GM18868 (cell line): ENCODE data around the gene AIRE.
A peak's percentile ranks its signal among the peaks of the same experiment; 100 is the strongest.
"Not testable (repeated sequence)": the region's sequence is repeated elsewhere in the genome, so short reads cannot be mapped to it uniquely, and the experiment has no call there.

ENCODE experiments used
- ATAC-seq: cut with Tn5 transposase; IDR thresholded peaks from one replicate; pipeline ENCODE4 v1.9.1; 2021; ENCODE audit warnings: mild to moderate bottlenecking, moderate library complexity; ENCODE audit not compliant: unreplicated experiment

Gene AIRE

DNA sequence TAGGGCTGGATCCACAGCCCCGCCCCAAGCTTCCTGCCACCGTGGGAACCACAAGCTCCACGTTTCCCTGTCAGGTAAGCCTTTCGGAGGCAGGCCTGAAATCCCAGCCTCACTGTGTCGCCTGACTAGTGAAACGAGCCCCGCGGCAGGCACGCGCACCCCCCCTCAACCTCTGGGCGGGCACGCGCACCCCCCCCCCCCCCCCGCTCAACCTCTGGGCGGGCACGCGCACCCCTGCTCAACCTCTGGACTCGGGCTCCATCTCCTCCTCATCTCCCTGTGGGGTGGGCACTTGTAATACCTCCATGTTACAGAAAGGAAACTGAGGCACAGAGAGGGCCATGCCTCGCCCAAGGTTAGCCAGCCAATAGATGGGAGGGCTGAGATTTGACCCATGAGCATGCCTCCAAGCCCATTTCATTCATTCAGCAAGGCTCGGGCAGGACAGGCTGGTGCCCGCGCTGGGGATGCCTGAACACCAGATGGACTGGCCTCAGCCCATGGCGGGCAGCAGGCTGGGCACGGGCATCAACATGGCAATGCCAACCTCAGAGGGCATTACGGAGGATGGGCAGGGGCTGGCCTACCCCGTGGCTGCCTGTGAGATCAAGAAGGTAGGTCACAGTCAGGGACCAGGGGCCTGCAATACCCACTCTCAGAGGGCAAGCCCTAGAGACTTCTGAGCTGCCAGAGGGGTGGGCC, 48.8 kb downstream of the AIRE start:
- no peak for ATAC-seq

DNA sequence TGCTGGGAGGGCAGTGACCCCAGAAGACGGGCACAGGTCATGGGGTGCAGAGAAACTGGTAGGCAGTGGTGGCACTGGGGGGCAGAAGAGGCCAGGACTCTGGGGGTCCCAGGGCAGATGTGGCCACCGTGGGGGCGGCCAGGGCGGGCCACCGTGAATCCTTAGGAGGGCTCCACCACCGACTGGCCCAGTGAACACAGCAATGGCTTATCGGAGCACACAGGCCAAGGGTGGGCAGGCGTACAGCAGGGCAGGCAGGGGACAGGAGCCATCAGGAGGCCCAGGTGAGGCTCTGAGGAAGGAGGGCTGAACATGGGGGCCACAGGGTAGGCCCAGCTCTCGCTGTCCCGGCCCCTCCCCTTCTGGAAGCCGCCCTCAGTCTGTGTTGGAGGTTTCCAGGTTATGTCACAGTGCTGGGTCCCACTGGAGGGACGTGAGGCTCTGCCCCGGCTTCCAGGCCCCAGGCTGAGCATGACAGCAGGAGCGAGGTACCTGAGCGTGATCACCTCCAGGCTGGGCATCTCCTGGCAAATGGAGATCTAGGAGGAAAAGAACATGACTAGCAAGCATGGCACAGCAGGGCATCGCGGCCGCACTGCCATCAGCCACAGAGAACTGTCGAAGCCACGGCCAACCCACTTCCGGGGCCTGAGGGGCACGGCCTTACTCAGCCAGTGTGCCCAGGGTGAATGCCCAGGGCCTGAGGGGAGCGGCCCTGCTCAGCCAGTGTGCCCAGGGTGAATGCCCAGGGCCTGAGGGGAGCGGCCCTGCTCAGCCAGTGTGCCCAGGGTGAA, 49.8 kb downstream of the AIRE start:
- ATAC-seq, result no peak

DNA sequence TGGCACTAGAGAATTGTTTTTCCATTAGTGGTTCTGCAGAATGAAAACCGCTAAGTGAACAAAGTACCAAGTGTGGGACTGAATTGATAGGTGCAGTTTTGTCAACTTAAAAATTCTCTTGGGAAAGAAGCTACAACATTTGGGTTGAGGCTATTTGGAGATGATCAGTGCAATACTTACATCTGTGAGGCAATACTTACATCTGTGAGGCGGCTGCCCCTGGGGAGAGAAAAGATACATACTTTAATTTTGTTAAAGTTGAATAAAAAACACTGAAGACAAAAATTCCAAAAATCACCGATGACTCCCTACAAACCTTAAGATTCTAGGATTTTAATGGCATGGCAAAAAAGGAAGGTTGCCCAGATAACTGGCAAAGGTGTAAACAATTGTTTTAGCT, 51.8 kb downstream of the AIRE start:
- no peak for ATAC-seq

DNA sequence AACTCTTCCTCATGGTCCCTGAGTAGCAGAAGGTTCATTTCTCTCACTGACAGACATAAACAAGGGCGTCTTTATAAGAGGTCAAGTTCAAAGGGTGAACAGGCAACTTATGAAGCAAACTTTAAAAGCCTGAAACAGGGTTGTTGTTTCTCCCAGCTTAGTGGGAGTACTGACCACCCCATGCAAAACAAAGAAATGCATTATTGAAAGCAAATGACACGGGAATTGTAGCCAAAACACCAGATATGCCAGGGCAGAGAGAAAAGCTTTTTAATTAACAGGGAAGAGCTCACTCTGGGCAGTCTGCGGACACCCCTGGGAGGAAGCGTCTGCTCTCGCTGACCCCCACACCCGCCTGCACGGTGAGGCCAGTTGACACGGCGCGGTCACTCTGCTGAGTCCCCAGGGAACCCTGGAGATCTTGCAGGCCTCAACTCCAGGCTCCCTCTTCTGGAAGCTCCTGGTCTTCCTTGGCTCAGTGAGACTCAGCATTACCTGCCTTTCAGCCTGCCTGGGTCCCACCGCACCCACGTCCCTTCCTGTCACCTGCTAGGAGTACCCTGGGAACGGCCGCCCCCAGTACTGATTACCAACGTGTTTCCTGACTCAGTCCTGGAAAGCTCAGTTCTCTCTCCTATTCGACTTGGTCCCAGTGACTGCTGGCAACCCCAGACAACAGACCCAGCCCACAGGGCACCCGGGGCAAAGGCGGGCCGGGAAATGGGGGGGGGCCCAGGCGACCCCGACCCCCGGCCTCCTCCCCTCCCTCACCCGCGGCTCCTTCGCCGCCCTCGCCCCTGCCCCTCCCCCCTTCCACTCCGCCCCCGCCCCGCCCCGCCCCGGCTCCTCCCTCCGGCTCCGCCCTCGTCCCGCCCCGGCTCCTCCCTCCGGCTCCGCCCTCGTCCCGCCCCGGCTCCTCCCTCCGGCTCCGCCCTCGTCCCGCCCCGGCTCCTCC, 52.5 kb downstream of the AIRE start:
- no peak for ATAC-seq

DNA sequence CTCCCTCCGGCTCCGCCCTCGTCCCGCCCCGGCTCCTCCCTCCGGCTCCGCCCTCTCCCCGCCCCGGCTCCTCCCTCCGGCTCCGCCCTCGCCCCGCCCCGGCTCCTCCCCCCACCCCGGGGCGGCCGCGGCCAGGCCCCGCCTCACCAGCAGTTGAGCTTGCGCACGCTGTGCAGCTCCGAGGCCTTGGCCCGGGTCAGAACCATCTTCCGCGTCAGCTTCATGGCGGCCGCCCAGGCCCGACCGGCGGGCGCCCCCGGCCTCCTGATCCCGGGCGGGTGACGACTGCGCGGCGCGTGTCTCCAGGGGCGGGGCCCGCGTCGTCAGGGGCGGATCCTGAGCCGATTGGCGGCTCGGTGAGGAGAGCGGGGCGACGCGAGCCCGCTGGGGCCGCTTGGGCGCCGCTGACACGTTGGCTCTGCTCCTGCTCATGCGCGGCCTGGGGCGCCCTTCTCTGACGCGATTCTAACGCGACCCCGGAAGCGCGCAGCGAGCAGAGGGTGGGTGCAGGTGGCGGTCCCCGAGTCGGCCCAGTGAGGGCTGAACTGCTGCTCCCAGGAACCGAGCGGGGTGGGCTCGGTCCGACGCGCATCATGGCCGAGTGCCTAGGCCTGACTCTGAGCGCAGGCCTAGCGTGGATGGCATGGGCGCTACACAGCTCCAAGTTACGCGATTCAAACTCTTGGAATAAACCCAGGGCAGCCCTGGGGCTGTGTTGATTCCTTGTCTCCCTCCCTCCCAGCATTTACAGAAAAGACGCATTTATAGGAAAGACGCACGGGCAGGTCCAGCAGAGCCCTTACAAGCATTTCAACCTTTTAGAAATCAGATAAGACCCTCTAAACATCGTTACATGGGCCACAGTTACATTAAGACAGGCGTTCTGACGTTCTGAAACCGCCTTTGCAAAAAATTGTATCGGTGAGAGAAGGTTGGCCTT, 53.6 kb downstream of the AIRE start, which contains the start of gene CFAP410:
Gene CFAP410, minus strand, starts transcription at position 420 of the 940 bp plus-strand sequence. Its CDS starts 196 bp downstream, at position 224.
- peak; percentile 89 for ATAC-seq

DNA sequence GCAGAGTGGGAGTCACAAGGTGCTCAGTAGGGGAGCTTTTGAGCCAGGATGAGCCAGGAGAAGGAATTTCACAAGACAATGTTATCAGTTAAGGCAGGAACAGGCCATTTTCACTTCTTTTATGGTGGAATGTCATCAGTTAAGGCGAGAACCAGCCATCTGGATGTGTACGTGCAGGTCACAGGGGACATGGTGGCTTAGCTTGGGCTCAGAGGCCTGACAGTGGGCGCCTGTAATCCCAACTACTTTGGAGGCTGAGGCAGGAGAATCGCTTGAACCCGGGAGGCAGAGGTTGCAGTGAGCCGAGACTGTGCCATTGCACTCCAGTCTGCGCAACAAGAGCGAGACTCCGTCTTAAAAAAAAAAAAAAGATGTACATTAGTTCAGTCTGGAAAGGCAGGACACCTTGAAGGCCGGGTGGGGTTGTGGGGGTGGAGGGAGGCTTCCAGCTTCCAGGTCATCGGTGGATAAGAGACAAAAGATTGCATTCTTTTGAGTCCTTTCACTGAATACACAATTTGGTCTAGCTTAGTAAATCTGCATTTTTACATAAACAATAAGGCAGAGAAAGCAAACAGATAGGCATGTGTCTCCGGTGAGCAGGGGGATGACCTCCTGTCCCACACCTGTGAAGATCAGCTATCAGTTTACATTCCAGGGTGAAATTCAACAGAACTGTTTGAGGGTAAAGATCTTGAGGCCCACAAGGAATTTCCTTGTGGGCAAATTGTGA, 56.2 kb downstream of the AIRE start:
- not testable (repeated sequence) for ATAC-seq

DNA sequence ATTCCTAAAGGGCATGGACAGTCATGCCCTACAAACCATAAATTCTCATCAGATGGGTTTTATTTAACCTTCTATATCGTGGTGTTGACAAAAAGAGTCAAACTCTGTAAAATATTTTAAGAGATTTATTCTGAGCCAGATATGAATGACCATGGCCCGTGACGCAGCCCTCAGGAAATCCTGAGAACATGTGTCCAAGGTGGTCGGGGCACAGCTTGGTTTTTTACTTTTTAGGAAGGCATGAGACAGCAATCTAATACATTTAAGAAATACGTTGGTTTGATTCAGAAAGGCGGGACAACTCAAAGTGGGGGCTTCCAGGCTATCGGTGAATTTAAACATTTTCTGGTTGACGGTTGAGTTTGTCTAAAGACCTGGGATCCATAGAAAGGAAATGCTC, 57.3 kb downstream of the AIRE start:
- not testable (repeated sequence) for ATAC-seq

DNA sequence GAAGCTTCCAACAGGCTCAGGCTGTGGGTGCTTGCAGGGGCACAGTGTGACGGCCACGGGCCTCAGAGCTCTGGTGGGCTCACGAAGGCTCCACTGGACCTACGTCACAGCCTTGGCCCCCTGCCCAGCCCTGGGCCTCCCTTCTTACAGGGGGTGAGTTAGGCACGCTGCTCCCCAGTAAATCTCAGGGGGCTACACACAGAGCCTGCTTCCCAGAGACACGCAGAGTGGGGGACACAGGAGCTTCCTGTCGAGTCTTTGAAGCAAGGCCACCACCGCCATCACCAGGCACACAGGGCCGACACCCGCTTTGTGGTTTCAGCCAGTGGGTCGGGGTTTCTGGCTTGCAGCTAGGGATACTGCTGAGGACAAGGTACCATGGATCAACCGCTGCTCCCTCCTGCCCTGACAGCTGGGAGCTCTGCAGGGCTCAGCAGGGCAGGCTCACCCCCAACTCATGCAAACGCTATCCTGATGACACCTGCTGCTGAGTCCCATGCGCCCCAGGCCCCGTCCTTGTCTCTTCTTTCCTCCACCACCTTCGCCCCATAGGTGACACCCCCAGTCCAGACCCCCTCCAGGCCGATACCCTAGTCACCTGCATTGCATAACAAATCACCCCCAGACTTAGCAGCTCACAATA, 59.0 kb downstream of the AIRE start:
- no peak for ATAC-seq

DNA sequence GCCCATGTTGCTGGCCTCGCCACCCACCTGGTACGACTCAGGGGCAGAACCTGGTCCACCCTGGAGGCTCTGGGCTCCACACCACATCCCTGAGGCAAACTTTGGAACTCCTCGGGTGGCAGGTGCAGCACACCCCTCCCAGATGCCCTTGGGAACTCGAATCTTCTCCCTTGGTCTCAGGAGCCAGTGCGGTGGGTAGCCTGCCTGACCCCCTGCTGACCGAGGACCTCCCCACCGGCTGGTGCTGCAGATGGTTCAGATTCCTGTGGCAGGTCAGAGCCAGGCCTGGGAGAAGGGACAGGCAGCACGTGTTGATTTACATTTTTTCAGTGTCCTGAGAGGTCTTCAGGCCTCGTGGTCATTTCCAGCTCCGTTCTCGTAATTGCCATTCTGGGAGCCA, 59.8 kb downstream of the AIRE start:
- ATAC-seq, result no peak

DNA sequence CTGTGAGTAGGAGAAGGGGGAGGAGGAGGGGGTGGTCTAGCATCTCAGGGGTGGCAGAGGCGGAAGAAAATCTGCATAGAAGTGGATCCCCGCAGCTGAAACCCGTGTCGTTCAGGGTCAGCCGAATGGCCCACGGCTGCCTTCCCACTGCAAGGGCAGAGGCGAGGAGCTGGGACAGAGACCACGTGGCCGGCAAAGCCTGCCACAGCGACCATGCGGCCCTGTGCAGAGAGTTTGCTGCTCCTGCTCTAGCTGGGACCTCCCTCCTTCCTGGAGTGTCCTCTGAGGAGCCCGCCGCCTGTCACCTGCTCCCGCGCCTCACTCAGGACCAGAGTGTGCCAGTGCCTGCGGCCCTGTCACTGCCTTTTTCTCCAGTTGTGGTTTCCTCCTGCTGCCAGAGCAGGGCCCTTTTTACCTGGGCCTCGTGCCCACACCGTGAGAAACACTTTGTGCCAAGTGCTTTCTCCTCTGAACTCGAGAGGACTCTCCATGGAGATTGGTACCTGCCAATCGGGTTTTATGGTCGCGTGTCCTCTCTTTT, 62.3 kb downstream of the AIRE start:
- no peak for ATAC-seq
